PC-3 (cell line): ENCODE results near the gene BTNL3. TPM values are rescaled to one million over a fixed set of nuclear protein-coding genes. Genes with fewer than 3 reads are reported as not detected.

ENCODE experiments used
- ATAC-seq: fragments of 200-7000 bp; cut with Tn5 transposase; 2 replicates; pipeline ENCODE4 v1.9.1; 2020; ENCODE audit warnings: mild to moderate bottlenecking, moderate library complexity
- BruUV-seq: library from RNA; stranded (reverse); fragments of 400-500 nt; replicated peaks from 2 replicates; lab custom pipeline; 2021; lab: Mats Ljungman, UMichigan
- CTCF ChIA-PET: fragments of 300-600 bp; sonication (Branson Sonifier 250); formaldehyde crosslinking; loops from one replicate; lab custom pipeline; 2022; ENCODE audit warnings: antibody characterized with exemption; lab: Charles Lee
- POLR2A ChIA-PET: fragments of 300-600 bp; sonication (Branson Sonifier 250); formaldehyde crosslinking; loops from one replicate; lab custom pipeline; 2022; ENCODE audit warnings: antibody characterized with exemption; ENCODE audit not compliant: unreplicated experiment; lab: Charles Lee
- DNase-seq: peaks from one replicate; pipeline ENCODE4 v3.0.0-alpha.2; 2015
- H2AFZ ChIP-seq: fragments of 300-600 bp; sonication (generic); 2 replicates; pipeline ENCODE4 v1.6.0; 2016; ENCODE audit warnings: antibody characterized with exemption, low read length
- H3F3A ChIP-seq: fragments of 300-600 bp; sonication (generic); one replicate; pipeline ENCODE4 v1.6.0; 2017; ENCODE audit warnings: antibody characterized with exemption, low read length, control low read depth, mild to moderate bottlenecking; ENCODE audit not compliant: unreplicated experiment
- H3K27ac ChIP-seq: fragments of 300-600 bp; sonication (generic); 2 replicates; pipeline ENCODE4 v1.5.1; 2016; ENCODE audit warnings: mild to moderate bottlenecking, low read length
- H3K27me3 ChIP-seq: fragments of 300-600 bp; sonication (generic); 2 replicates; pipeline ENCODE4 v1.6.1; 2016; ENCODE audit warnings: low read length, mixed read lengths
- H3K36me3 ChIP-seq: fragments of 300-600 bp; sonication (generic); 2 replicates; pipeline ENCODE4 v1.6.1; 2016; ENCODE audit warnings: low read depth, mixed run types, low read length, mixed read lengths
- H3K4me1 ChIP-seq: fragments of 300-600 bp; sonication (generic); 2 replicates; pipeline ENCODE4 v1.5.1; 2016; ENCODE audit warnings: low read length; ENCODE audit not compliant: insufficient read depth
- H3K4me2 ChIP-seq: fragments of 300-600 bp; sonication (generic); 2 replicates; pipeline ENCODE4 v1.6.0; 2016; ENCODE audit warnings: low read length
- H3K4me3 ChIP-seq: fragments of 300-600 bp; sonication (generic); 2 replicates; pipeline ENCODE4 v1.5.1; 2016; ENCODE audit warnings: mild to moderate bottlenecking, low read length, mixed read lengths
- H3K79me2 ChIP-seq: fragments of 300-600 bp; sonication (generic); 2 replicates; pipeline ENCODE4 v1.6.1; 2017; ENCODE audit warnings: low read length, mixed read lengths
- H3K9ac ChIP-seq: fragments of 300-600 bp; sonication (generic); 2 replicates; pipeline ENCODE4 v1.6.0; 2016; ENCODE audit warnings: mild to moderate bottlenecking, low read length
- H3K9me2 ChIP-seq: fragments of 300-600 bp; sonication (generic); replicated peaks from 2 replicates; pipeline ENCODE4 v1.6.1; 2016; ENCODE audit warnings: mixed run types, low read length, mixed read lengths
- H3K9me3 ChIP-seq: fragments of 300-600 bp; sonication (generic); 2 replicates; pipeline ENCODE4 v1.6.1; 2016; ENCODE audit warnings: low read length, mixed read lengths
- H4K20me1 ChIP-seq: fragments of 300-600 bp; sonication (generic); 2 replicates; pipeline ENCODE4 v1.6.1; 2016; ENCODE audit warnings: low read length, mixed read lengths
- CTCF ChIP-seq: fragments of 300-600 bp; sonication (generic); conservative IDR thresholded peaks from 2 replicates; pipeline ENCODE4 v1.5.1; 2017; ENCODE audit warnings: antibody characterized with exemption, low read depth, mild to moderate bottlenecking, low read length
- EZH2 ChIP-seq: fragments of 300-600 bp; sonication (generic); IDR thresholded peaks from one replicate; pipeline ENCODE4 v1.6.1; 2017; ENCODE audit warnings: antibody characterized with exemption, mild to moderate bottlenecking, low read length; ENCODE audit not compliant: unreplicated experiment
- EZH2phosphoT487 ChIP-seq: fragments of 300-600 bp; sonication (generic); IDR thresholded peaks from 2 replicates; pipeline ENCODE4 v1.6.1; 2018; ENCODE audit warnings: mild to moderate bottlenecking, antibody characterized with exemption, low read length, borderline replicate concordance
- intact Hi-C: fragments of 100-400 bp; cut with micrococcal nuclease; formaldehyde crosslinking; loops from 2 replicates; pipeline ENCODE4 v1.9.0; 2023
- total RNA-seq: library from RNA; depleted of rRNA; stranded (reverse); fragments of >200 nt; gene quantifications from 2 replicates; pipeline ENCODE4 v1.2.3, GENCODE V29; 2014

The BTNL3 gene
- total RNA-seq, 1 experiment from 2014 or later = not detected

GRCh38 chr5:180988016-180988415 lies 630 bp upstream of the BTNL3 start:
- no peak overlapping the region for H3K4me3 ChIP-seq
- no peak overlapping the region for H3K4me2 ChIP-seq
- H3K4me1 ChIP-seq = no peaks in the 10 kb centered on the region
- ChIA-PET CTCF (no interaction called here), POLR2A (no interaction called here)
- no peaks in the 10 kb centered on the region for H3K79me2 ChIP-seq
- no peaks in the 10 kb centered on the region for H4K20me1 ChIP-seq
- H3K9ac ChIP-seq = no peak overlapping the region
- intact Hi-C loops = no loop called here
- DNase-seq (no peak), ATAC-seq (no peak)
- no peaks in the 10 kb centered on the region for H3K9me3 ChIP-seq
- no peaks in the 10 kb centered on the region for H3K27me3 ChIP-seq
- H3K9me2 ChIP-seq = no peaks in the 10 kb centered on the region
- no peak for TF ChIP-seq CTCF
- TF ChIP-seq EZH2 = no peak
- TF ChIP-seq EZH2phosphoT487 = no peak
- H3K27ac ChIP-seq = no peak overlapping the region
- no peaks in the 10 kb centered on the region for H3K36me3 ChIP-seq
- H2AFZ ChIP-seq = no peak overlapping the region
- no TSS peak for BruUV-seq
- no peaks in the 10 kb centered on the region for H3F3A ChIP-seq

GRCh38 chr5:180990086-180990881 lies 1.6 kb downstream of the BTNL3 start:
- H3K4me1 ChIP-seq = no peaks in the 10 kb centered on the region
- no peak overlapping the region for H2AFZ ChIP-seq
- TF ChIP-seq CTCF (no peak), EZH2 (no peak), EZH2phosphoT487 (no peak)
- no peak overlapping the region for H3K4me2 ChIP-seq
- no peaks in the 10 kb centered on the region for H3K79me2 ChIP-seq
- H3K4me3 ChIP-seq = no peak overlapping the region
- ChIA-PET POLR2A (no interaction called here), CTCF (no interaction called here)
- ATAC-seq = no peak
- no peaks in the 10 kb centered on the region for H4K20me1 ChIP-seq
- no peak overlapping the region for H3K27ac ChIP-seq
- no TSS peak for BruUV-seq
- no peak for DNase-seq
- H3F3A ChIP-seq = no peaks in the 10 kb centered on the region
- intact Hi-C loops = no loop called here
- H3K27me3 ChIP-seq = no peaks in the 10 kb centered on the region
- H3K9me3 ChIP-seq = no peaks in the 10 kb centered on the region
- no peaks in the 10 kb centered on the region for H3K36me3 ChIP-seq
- H3K9ac ChIP-seq = no peak overlapping the region
- H3K9me2 ChIP-seq = no peaks in the 10 kb centered on the region

- intact Hi-C loops = no loop called here
- no peaks in the 10 kb centered on the region for H3K9me2 ChIP-seq
- CTCF ChIA-PET = no interaction called here
Measured at GRCh38 chr5:180990882-180991242, 2.2 kb downstream of the BTNL3 start.

More at GRCh38 chr5:180990882-180991242, 2.2 kb downstream of the BTNL3 start:
- no peak overlapping the region for H2AFZ ChIP-seq
- ATAC-seq = no peak
- no peak overlapping the region for H3K4me3 ChIP-seq
- H3K9ac ChIP-seq = no peak overlapping the region
- H3K4me1 ChIP-seq = no peaks in the 10 kb centered on the region
- POLR2A ChIA-PET = no interaction called here
- H3K27me3 ChIP-seq = no peaks in the 10 kb centered on the region
- DNase-seq = no peak
- no peaks in the 10 kb centered on the region for H4K20me1 ChIP-seq
- no peaks in the 10 kb centered on the region for H3K36me3 ChIP-seq
- BruUV-seq = no TSS peak
- H3K4me2 ChIP-seq = no peak overlapping the region
- no peaks in the 10 kb centered on the region for H3F3A ChIP-seq
- H3K9me3 ChIP-seq = no peaks in the 10 kb centered on the region
- no peak for TF ChIP-seq EZH2phosphoT487
- no peak for TF ChIP-seq CTCF
- no peak for TF ChIP-seq EZH2
- H3K79me2 ChIP-seq = no peaks in the 10 kb centered on the region
- H3K27ac ChIP-seq = no peak overlapping the region
